ENCODE measurements around the gene LGR4.

DNA sequence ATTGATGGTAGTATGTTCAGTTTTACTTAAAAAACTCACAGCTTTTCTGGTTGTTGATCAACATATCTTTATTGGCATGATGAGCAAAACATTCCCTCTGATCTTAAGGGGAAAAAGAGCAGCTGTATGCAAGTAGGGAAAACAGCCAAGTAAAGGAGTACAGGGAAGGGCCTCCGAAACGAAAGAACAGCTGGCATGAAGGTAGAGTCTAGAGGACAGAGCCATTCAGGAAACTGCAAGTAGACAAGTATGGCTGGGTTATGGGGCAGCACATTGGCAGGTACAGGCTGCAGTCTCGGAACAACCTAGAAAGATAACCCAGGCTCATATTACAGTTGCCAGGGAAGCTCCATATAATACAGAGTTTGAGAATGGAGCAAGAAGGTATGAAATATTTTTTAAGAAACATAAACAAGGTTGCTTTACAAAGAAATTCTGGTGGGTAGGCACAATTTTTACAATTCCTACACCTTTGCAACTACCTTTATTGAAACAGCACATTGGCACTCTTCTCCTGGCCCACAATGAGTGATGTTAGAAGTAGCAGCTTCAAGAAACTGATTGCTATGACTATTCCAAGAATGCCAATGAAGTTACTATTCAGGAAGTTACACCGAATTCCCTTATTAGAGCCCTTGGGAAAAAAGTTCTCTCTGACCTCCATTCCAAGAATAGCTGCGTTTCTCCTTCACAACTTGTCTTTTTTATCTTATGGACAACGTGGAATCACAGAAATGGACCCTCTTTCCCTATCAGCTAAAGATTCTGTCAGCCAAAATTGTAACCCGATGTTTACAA is 45.2 kb downstream of the LGR4 start:
- TF ChIP-seq, protein P1, sequence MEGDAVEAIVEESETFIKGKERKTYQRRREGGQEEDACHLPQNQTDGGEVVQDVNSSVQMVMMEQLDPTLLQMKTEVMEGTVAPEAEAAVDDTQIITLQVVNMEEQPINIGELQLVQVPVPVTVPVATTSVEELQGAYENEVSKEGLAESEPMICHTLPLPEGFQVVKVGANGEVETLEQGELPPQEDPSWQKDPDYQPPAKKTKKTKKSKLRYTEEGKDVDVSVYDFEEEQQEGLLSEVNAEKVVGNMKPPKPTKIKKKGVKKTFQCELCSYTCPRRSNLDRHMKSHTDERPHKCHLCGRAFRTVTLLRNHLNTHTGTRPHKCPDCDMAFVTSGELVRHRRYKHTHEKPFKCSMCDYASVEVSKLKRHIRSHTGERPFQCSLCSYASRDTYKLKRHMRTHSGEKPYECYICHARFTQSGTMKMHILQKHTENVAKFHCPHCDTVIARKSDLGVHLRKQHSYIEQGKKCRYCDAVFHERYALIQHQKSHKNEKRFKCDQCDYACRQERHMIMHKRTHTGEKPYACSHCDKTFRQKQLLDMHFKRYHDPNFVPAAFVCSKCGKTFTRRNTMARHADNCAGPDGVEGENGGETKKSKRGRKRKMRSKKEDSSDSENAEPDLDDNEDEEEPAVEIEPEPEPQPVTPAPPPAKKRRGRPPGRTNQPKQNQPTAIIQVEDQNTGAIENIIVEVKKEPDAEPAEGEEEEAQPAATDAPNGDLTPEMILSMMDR (IDR thresholded peaks at IDR 0.05), result no peak
- TF ChIP-seq POLR2A (IDR thresholded peaks at IDR 0.05), result no peak
